Colon (tissue), 2 donors: ENCODE data around the gene GNGT2.
"Not testable (repeated sequence)": the region's sequence is repeated elsewhere in the genome, so short reads cannot be mapped to it uniquely, and the experiment has no call there.

Experiments
- FAIRE-seq: peaks from 2 replicates; lab custom pipeline; 2012; peaks lifted over from hg19 to GRCh38; lab: Jason Lieb, UNC
- donor health status: control.
- donor health status: control.

The GNGT2 gene

GRCh38 chr17:49203796-49204195 lies 6.6 kb downstream of the GNGT2 start:
- FAIRE-seq, result no peak

- FAIRE-seq, result no peak
Measured at GRCh38 chr17:49201481-49201927, 8.9 kb downstream of the GNGT2 start.

- FAIRE-seq, result no peak
Measured at GRCh38 chr17:49200423-49201083, 9.8 kb downstream of the GNGT2 start.

- no peak for FAIRE-seq
Measured at GRCh38 chr17:49198211-49198610, 12.2 kb downstream of the GNGT2 start.

- FAIRE-seq, result no peak
Measured at GRCh38 chr17:49197346-49197998, 12.9 kb downstream of the GNGT2 start.

GRCh38 chr17:49196520-49196919 lies 13.9 kb downstream of the GNGT2 start:
- no peak for FAIRE-seq

GRCh38 chr17:49195751-49196150 lies 14.6 kb downstream of the GNGT2 start:
- no peak for FAIRE-seq

GRCh38 chr17:49194297-49194607 lies 16.1 kb downstream of the GNGT2 start:
- no peak for FAIRE-seq

- no peak for FAIRE-seq
Measured at GRCh38 chr17:49193513-49194296, 16.7 kb downstream of the GNGT2 start.

GRCh38 chr17:49191917-49192741 lies 18.2 kb downstream of the GNGT2 start:
- no peak for FAIRE-seq

GRCh38 chr17:49191409-49191916 lies 18.9 kb downstream of the GNGT2 start:
- peak; percentile 69 for FAIRE-seq

GRCh38 chr17:49190932-49191331 lies 19.4 kb downstream of the GNGT2 start:
- no peak for FAIRE-seq

GRCh38 chr17:49187301-49187700 lies 23.1 kb downstream of the GNGT2 start:
- no peak for FAIRE-seq

GRCh38 chr17:49185381-49185780 lies 25.0 kb downstream of the GNGT2 start:
- not testable (repeated sequence) for FAIRE-seq

GRCh38 chr17:49184522-49184921 lies 25.9 kb downstream of the GNGT2 start:
- not testable (repeated sequence) for FAIRE-seq

GRCh38 chr17:49183801-49184200 lies 26.6 kb downstream of the GNGT2 start:
- no peak for FAIRE-seq

- no peak for FAIRE-seq
Measured at GRCh38 chr17:49183341-49183740, 27.0 kb downstream of the GNGT2 start.

- FAIRE-seq, result no peak
Measured at GRCh38 chr17:49180998-49181635, 29.3 kb downstream of the GNGT2 start.

GRCh38 chr17:49180303-49180702 lies 30.1 kb downstream of the GNGT2 start:
- no peak for FAIRE-seq

- FAIRE-seq, result not testable (repeated sequence)
Measured at GRCh38 chr17:49175978-49176377, 34.4 kb downstream of the GNGT2 start.

- not testable (repeated sequence) for FAIRE-seq
Measured at GRCh38 chr17:49170711-49171110, 39.7 kb downstream of the GNGT2 start.

- FAIRE-seq, result no peak
Measured at GRCh38 chr17:49170216-49170615, 40.2 kb downstream of the GNGT2 start.
